NCI-H1092 (cell line): ENCODE measurements around the gene ANKRD11.
"Not testable (repeated sequence)": the region's sequence is repeated elsewhere in the genome, so short reads cannot be mapped to it uniquely, and the experiment has no call there.

Experiments
- DNase-seq: peaks from one replicate; lab custom pipeline; 2025; lab: John Stamatoyannopoulos, UW

Gene ANKRD11

DNA sequence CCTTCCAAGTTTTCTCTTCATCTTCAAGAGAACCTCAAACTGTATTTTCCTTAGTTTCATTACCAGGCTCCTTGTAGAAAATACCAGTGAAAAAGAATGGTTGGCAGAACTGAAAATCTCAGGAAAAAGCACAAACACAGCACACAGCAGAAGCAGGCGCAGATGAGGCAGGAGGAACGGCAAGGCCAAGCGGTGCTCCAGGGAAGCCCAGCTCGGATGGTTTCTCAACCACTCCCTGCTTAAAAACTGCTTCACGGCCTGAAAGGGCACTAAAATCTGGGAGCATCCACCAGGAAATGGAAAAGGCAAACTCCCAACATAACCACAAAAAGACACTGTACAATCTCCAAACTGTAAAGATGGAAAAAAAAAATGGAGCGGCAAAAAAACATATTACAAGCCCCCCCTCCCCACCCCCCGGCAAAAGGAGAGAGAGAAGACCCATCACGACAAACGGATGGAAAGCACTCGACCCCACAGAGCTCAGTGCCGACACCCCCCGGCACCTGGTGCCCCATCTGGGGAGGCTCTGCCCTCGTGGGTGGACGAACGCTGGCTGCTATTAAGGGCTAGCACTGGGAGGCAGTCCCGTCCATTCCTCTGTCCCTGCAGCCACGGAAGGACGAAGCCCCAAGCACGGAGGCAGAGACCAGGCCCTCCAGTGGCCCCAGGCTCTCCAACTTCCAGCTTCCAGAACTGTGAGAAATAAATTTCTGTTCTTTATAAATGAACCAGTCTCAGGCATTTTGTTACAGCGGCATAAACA lies 145.3 kb downstream of the ANKRD11 start:
- DNase-seq, result no peak

DNA sequence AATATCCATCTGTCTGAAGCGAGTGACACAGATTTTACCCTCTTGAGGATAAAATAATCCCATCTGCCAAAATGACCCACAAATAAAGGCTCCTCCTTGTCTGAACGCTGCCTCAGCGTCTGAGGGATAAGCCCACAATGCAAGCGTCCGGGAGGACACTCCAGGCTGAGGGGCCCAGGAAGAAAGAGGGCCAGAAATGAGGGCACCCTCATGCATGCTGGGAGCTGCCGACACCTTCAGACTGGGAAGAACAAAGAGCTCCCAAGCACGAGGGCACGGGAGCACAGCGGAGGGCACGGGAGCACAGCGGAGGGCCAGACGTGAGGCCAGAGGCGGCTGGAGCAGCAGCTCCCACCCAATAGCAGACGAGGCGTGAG lies 145.9 kb downstream of the ANKRD11 start:
- no peak for DNase-seq

GRCh38 chr16:89343501-89344457 lies 146.6 kb downstream of the ANKRD11 start:
- DNase-seq, result peak; percentile 26

- no peak for DNase-seq
Observed at GRCh38 chr16:89341697-89342694, 148.4 kb downstream of the ANKRD11 start.

DNA sequence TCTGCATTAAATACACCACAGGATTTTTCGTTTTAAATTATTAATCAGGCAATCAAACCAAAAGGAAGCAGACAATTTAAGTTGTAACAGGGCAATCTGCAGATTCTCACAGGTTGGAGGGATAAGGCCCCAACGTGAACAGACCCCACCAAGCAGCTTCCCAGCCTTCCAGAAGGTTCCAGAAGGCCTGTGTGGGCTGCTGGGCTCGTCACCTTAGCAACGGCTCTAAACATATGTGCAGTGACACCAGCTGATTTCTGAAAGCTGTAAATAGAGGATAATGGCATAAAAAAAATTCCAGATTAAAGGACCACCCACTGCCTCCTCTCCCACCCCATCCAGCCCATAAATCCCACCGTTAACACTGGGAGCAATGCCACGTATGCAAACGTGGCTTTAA lies 149.1 kb downstream of the ANKRD11 start:
- no peak for DNase-seq

GRCh38 chr16:89338863-89339262 lies 151.5 kb downstream of the ANKRD11 start:
- DNase-seq, result no peak

- no peak for DNase-seq
Observed at GRCh38 chr16:89337965-89338364, 152.4 kb downstream of the ANKRD11 start.

GRCh38 chr16:89335803-89336485 lies 154.4 kb downstream of the ANKRD11 start:
- DNase-seq, result no peak

GRCh38 chr16:89334988-89335802 lies 155.2 kb downstream of the ANKRD11 start:
- no peak for DNase-seq

GRCh38 chr16:89334461-89334860 lies 155.9 kb downstream of the ANKRD11 start:
- DNase-seq, result no peak

DNA sequence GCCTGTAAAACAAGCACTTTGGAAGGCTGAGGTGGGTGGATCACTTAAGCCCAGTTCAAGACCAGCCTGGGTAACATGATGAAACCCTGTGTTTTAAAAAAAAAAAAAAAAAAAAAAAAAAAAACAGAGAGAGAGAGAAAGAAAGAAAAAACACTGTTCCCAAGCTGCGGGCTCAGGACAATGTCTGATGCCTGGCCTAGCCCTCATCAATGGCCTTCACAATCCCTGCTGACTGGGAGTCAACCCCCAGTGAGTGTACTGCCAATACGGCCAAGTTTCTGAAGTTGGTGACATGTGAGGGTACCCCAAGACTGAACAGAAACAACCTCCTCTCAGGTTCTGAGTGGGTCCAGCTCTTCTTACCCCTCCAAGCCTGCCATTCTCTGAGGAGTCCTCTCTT lies 156.3 kb downstream of the ANKRD11 start:
- no peak for DNase-seq

DNA sequence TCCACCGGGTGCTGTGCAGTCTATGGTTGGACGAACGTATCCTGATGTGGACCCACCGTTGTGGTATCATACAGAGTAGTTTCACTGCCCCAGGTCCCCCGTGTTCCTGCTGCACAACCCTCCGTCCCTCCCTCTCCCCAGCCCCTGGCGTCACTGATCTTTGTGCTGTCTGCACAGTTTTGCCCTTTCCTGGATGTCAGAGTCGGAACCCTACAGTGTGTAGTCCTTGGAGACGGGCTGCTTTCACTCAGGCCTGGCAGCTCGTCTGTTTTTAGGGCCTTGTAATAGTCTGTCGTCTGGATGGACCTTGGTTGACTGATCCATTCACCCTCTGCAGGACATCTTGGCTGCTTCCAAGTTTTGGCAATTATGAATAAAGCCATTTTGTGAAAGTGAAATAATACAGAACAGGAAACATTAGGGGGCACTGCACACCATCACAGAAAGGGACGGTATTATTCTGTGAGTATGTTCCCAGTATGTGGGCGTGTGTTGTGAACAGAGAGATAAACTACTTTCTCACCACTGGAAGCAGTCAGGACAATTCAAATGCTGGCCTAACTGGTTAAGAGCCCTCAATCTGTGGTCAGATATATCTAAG lies 156.9 kb downstream of the ANKRD11 start:
- not testable (repeated sequence) for DNase-seq

- DNase-seq, result no peak
Observed at GRCh38 chr16:89332902-89333245, 157.5 kb downstream of the ANKRD11 start.

DNA sequence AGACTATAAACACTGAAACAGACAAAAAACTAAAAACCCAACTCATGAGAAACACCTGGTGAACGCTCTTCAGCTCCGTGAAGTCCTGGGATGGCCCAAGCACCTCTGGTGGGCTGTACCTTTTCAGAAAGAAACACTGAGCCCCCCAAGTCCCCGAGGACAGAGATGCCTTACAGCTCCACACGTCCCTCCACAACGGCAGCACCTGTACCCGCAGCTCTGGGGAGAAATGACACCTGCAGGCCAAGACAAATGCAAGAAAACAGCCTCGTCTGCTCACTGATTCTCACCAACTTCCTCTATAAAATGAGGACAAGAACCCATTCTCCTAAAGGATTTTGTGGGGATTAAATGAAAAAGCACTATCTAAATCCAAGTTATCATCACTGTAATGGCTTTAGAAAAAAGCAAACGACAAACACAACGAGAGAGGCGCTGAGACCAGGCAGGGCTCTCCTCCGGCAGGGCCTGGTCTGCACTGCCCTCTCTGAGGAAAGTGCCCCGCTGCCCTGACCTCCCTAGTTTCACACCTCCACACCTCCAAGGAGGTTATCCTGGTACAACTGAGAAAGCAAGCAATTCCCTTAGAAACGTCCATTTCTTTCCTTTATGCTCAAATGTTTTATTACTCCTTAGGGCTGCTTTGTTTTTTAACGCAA lies 158.0 kb downstream of the ANKRD11 start:
- DNase-seq, result no peak

GRCh38 chr16:89331371-89332109 lies 158.8 kb downstream of the ANKRD11 start:
- DNase-seq, result no peak

GRCh38 chr16:89330177-89330856 lies 160.0 kb downstream of the ANKRD11 start:
- DNase-seq, result no peak

DNA sequence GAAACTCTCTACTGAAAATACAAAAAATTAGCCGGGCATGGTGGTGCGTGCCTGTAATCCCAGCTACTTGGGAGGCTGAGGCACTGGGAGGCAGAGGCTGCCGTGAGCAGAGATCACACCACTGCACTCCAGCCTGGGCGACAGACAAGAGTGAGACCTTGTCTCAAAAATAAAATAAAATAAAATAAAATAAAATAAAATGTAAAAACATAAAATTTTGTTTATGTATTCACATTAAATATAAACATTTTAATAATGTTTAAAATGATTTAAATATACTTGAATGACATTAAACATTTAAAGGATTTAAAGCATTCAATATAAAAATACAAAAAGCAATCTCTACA lies 160.6 kb downstream of the ANKRD11 start:
- DNase-seq, result not testable (repeated sequence)
